Stimulated activated CD4-positive, alpha-beta T cell treated with anti-CD3 and anti-CD28 coated beads, Interleukin-1b, Interleukin-23, amount 100 ng/mL, for 4 hours (primary cell): ENCODE results near the gene ARHGEF37.

Experiments used
- DNase-seq, 2 donors: peaks; one replicate each; pipeline ENCODE4 v3.0.0-alpha.2; 2020; ENCODE audit warnings: low read depth in 2 of 2

Gene ARHGEF37

DNA sequence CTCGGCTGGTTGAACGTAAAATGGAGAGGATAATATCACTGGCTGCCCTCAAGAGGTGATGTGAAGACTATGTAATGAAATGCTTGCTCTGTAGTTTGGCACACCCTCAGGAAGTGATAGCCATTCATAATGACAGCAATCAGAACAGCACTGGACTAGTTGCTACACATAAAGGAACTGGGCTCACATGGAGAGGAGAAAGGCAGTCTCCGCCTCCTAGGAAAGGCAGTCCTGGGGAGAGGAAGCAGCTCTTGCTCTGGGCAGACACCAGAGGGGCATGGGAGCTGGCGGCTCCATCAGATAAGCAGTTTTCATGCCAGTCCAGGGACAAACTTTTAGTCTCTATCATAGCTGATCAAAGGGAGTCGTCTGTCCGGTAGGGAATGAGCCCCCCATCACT is 46.9 kb downstream of the ARHGEF37 start:
- DNase-seq: no peak

DNA sequence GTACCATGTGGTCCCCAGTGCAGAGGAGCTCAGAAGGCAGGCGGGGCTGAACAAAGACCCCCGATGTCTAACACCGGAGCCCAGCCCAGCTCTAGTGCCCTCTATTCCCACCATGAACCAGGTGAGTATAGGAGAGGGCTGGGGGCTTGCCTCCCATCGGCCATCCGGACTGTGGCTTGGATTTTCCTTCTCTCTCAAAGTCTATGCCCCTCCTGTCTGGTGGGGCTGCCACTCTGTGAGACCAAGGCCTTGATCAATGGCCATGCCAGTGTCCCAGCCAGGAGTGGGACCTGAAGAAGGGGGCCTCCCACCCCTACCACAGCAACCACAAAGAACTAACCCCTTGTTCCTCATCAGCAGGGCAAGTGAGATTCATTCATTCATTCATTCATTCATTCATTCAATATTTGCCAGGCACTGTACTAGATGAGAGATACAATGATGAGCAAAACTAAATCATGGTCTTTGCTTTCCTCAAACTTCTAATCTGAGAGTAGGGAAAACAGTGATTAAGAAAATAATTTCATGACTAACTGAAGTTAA is 47.6 kb downstream of the ARHGEF37 start:
- no peak for DNase-seq

DNA sequence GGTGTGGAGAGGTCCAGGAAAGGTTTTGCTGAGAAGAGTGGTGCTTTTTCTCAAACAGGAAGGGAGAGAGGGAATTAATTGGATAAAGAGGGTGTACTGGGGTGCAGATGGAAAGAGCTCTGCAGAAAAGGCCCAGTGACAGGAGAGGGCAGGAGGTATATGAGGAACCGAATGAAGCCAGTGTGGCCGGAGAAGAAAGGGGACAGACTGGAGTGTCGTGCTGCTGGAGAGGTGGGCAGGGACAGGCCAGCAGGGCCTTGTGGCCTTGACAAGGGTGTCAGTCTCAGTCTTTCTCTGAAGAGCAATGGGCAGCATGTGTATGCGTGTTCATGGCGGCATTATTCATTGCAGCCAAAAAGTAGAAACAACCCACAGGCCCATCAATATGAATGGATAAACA is 48.1 kb downstream of the ARHGEF37 start:
- no peak for DNase-seq

GRCh38 chr5:149630337-149630736 is 49.0 kb downstream of the ARHGEF37 start:
- DNase-seq: no peak

DNA sequence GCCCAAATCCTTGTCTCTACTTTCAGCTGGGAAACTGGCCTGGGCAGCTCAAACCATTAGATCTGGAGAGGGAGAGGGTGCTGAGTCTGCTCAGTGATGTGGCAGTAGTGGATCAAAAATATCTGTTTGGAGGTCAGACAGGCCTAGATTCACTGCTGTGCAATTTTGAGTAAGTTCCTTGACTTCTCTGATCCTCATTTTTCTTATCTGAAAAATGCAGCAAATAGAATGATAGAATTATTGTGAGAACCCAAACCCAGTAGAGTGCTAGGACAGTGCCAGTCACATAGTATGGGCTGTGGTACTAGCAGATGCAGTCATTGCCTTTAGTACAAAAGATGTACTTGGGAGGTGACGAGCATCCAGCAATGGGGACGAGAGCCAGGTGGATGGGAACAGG is 50.2 kb downstream of the ARHGEF37 start:
- DNase-seq: no peak

DNA sequence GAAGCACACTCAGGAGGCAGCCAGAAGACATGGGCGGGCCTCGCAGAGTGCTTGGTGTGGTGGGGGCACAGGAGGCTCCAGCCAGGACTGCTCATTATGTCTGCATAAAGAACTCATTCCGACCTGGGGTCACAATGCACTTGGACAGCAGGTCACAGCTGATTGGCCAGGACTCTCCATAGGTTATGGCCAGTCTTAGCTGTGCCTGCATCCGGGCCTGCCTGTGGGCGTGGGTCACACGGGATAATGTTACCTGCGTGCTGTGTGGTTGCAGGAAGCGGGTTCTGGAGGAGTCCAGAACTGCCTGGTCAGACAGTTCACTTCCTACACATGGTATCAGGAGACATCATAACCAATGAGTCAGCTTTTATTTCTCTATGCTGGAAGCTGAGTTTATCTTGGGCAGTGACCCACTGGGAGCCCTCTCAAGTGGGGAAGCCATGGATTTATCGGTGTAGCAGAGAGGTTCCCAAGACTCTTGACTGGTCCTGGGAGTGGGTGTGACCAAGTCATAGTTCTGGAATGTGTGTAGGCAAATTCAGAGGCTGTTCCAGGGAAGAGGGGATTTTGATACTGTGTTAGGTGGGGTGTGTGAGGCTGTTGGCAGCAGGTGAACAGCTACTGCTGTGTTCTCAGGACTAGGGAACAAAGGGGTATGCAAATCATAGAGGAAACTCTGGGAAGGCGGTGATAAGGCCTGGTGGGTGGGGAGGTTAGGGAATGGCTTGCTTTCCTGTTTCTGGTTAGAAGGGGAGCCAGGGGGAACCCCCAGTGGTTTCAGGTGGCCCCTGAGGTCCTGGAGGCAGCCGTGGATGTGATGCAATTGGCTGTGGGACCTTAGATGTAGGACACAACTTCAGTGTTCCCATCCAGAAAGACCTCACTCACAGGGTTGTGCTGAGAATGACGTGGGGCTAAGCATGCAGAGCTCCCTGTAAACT is 51.3 kb downstream of the ARHGEF37 start:
- DNase-seq: no peak

DNA sequence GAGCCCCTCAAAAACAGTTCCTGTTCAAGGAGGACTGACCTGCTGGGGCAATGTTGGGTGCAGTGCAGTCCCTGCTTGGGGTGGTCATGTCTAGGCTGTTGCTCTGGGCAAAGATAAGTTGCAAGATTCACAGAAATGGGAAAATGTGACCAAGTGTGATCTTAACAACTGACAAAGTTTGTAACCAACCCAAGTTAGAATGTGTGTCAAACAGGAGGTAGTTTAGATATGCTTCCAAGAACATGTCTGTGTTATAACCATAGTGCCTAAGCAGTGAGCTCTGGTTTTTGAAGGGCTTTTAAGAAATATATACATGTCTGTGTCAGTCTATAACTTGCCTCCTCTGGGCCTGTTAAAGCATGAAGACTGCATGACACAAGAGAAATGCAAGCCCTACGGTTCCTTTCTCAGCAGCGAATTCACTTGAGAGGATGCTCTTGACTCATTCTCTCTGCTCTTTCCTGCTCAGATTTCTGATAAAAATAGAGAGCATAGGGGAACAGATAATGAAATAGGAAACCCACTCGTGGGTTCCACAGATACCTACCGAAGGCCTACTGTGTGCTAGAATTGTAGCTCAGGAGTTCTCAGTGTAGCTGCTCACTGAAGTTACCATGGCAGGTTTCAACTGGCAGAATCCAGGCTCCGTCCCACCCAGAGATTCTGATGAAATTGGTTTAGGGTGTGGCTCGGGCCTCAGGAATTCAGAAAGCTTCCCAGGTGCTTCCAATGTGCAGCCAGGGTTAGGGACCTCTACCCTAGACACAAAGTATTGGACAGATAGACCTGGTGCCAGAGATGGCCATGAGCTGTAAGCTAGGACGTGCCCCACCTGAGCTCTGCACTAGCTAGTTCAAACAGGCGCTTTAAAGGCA is 52.4 kb downstream of the ARHGEF37 start:
- no peak for DNase-seq

DNA sequence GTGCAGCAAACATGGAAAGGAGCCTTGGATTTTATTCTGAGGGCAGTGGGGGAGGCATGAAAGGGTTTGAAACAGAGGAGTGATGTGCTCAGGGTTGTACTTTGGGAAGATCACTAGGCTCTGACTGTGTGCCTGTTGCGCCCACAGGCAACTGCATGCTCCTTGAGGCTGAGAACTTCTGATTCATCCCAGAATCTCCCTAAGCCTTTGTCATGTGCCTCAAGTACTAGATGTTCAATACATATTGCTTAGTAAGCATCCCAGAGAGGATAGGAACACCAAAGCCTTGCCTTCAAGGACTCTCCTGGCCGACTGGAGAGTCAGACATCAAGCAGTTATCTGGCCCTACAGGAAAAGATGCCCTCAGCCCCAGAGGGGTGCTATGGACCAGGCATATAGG is 54.1 kb downstream of the ARHGEF37 start:
- DNase-seq: no peak

GRCh38 chr5:149636191-149636860 is 55.0 kb downstream of the ARHGEF37 start:
- DNase-seq: no peak

- DNase-seq: peak in 1 of 2 donors; percentile 60
These were observed 55.6 kb downstream of the ARHGEF37 start for GRCh38 chr5:149636861-149637246.

DNA sequence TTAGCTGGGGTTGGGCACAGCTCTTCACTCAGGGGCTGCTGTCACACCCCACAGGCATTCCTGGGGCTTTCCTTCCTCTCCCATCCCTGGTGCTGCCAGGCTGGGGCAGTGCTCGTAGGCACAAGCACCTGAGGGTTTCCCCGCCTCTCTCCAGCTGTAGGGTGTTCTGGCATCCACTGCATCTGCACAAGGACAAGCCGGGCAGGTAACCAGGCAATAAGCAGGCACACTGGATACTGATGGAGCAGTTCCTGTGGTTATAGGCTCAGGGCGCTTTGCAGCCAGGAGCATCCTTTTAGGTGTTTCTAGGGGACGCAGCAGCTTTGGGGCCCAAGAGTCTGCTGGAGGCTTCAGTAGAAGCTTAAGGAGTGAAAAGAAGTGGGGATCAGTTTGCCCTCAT is 56.8 kb downstream of the ARHGEF37 start:
- no peak for DNase-seq

DNA sequence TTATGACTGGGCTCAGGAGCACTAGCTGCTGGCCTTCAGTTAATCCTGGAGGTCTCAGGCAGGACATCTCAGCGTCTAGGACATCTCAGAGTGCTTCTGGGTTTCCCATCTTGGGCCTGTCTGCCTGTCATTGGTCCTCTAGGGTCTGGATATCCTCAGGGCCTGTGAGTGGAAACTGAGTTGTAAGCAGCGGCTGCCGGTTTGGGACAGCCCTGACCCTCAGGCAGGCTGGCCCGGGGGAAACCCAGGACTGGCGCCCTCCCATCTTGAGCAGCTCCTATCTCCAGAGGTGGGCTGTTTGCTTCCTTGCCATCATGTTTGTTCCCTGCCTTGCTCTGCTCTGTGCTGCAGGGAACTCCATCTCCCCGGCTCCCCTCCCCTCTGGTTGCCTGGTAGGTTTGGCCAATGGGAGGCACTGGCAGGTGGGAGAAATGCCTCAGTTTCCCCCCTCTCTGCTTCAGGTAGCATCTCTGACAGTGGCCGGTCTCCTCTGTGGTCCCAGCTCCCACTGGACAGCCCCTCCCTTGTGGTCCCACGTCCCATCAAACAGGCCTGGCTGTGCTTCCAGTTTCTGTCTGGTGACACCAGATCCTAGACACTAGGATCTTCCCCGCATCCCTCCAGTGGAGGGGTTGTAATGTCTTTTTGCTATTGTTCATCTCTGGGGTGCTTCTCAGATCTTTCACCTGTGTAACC is 57.4 kb downstream of the ARHGEF37 start:
- no peak for DNase-seq

DNA sequence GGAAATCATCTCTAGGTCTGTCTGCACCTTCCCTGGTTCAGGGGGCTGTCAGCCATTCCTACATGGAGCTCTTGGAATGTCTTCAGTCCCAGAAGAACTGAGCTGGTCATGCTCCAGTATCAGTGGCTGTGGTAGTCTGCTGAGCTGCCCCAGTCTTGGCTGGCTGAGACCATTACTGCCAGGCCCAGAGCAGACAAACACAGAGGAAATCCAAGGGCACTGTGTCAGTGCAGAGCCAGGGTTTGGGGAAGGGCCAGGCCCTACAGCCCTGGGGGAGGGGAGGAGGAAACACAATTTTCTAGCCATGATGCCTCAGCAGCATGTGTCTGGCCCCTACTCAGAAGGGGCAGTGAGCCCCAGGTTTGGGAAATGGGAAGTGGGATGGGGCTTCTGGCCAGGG is 58.4 kb downstream of the ARHGEF37 start:
- no peak for DNase-seq

DNA sequence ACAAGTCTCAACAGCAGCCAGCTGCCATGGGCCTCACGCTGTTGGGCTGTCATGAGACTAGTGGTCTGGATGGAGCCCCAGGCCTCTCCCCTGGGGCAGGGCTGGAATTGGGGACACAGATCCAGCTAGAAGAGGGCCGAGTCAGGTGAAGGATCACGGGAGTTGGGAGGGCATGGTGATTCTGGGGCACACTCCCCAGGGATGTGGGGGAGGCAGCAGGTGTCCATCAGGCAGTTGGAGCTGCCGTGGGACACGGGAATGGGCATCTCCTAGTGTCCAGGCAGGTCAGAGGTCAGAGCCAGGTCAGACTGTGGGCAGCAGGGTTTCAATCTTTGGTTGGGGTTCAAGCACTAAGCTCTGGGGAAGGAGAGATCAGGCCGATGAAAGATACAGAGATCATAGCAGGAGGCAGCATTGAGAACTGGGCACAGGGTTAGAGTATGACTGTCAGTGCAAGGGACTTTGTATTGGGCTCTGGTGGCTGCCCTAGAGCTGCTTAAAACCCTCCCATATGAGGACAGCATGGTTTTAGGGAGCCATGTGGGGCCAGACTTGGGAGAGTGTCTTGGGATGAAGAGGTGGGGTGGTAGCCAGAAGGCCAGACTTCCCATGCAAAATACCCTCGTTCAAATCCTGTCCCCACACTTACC is 59.2 kb downstream of the ARHGEF37 start:
- no peak for DNase-seq

DNA sequence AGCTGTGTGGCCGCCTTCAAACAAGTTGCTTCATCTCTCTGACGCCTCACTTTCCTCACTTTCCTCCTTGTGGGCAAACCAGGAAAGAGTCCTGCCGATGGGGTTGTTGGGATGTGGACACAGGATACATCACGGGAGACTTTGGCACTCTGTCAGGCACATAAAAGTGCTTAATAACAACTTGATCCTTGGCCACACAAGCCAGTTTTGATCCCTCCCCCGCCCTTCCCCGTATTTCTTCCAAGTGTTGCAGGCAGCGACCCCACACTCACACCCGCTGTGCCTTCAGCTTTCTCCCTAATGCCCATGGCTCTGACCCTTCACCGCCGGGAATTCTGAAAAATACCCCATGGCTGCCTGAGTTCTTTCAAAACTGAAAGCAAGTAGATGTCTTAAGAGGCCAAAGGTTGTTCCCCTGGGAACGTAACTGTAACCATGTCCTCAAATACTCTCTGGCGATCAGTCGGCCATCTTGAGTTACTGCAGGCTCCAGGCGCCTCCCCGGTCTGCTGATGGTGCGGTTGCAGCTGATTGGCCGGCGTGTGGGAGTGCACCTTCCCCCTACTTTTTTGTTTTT is 59.8 kb downstream of the ARHGEF37 start:
- DNase-seq: no peak

DNA sequence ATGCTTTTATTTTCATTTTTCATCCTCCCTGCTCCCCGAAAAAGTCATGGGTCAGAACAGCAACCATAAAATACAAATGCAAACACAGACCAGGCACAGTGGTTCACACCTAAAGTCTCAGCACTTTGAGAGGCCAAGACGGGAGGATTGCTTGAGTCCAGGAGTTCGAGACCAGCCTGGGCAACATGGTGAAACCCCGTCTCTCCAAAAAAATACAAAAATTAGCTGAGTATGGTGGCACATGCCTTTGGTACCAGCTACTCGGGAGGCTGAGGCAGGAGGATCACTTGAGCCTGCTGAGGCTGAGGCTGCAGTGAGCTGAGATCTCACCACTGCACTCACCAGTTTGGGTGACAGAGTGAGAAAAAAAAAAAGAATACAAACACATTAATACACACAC is 60.3 kb downstream of the ARHGEF37 start:
- DNase-seq: no peak

GRCh38 chr5:149643781-149644180 is 62.5 kb downstream of the ARHGEF37 start:
- DNase-seq: no peak

DNA sequence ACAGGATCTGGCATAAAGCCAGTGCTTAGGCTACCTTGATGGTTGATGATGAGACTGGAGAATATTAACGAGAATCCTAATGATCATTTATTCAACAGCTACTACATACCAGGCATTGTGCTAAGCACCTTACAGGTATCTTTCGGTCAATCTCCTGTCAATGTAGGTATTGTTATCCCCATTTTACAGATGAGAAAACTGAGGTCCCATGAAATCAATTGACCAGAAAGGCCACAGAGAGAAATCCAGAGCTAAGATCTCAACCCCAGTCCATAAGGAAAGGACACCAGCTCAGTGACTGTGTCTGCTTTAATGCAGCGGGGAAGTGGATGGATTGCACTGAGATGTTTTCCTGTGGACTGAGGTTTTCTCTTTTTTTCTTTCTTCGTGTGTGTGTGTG is 63.3 kb downstream of the ARHGEF37 start:
- no peak for DNase-seq

DNA sequence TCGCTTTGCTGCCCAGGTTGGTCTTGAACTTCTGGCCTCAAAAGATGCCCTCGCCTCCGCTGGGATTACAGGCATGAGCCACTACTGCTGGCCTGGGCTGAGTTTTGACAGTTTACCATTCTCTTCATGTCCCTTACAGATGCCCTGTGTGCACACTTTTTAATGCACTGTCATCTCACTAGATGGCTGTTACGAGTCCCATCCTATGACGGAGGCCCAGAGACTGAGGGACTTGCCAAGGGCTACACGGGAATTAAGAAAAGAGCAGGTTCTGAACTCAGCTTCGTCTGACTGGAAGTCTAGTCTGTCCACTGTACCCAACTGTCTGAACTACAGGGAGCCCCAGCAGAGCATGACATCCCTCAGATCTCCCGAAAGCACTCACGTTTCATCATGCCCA is 63.9 kb downstream of the ARHGEF37 start:
- no peak for DNase-seq

- DNase-seq: no peak
These were observed 64.4 kb downstream of the ARHGEF37 start for GRCh38 chr5:149645725-149646124.
